ENCODE results near the gene SHROOM2. TPM values are rescaled to one million over a fixed set of nuclear protein-coding genes. Genes with fewer than 3 reads are reported as not detected.

The SHROOM2 gene
- total and polyA plus RNA-seq, 9 of the 15 experiments (the other 6 are each of a cell fraction or from before 2014, with no cell fraction given): not detected

- Histone ChIP-seq H3K9me3 (replicated peaks; ENCODE audit: control insufficient read depth, insufficient read depth, low read depth, low read length) (no peaks in the 10 kb centered on the region), H3K79me2 (ENCODE audit: control insufficient read depth, insufficient read depth, low read length) (no peaks in the 10 kb centered on the region), H3K27ac (ENCODE audit: extremely low read depth, low read depth, low read length) (no peak overlapping the region), H3K4me2 (ENCODE audit: insufficient read depth, low read length) (no peak overlapping the region), H3K27me3 (ENCODE audit: control insufficient read depth in 2 of 2, insufficient read depth in 2 of 2, low read length in 2 of 2) (peaks cover 2 to 8% of the 10 kb centered on the region in 2 experiments; a peak in 3 of 5 replicates), H2AFZ (ENCODE audit: low read depth, low read length) (no peak overlapping the region), H3K36me3 (ENCODE audit: control insufficient read depth, insufficient read depth, low read length) (no peaks in the 10 kb centered on the region), H3K9ac (ENCODE audit: insufficient read depth in 1 of 2, low read depth in 2 of 2, low read length in 2 of 2) (no peak overlapping the region), H3K9me1 (ENCODE audit: control insufficient read depth, insufficient read depth, low read length) (no peaks in the 10 kb centered on the region), H3K4me1 (replicated peaks in 1 of 2; ENCODE audit: control insufficient read depth in 2 of 2, insufficient read depth in 2 of 2, low read length in 2 of 2) (no peaks in the 10 kb centered on the region), H3K4me3 (no peak overlapping the region), H4K20me1 (replicated peaks; ENCODE audit: control insufficient read depth, insufficient read depth, low read length) (no peaks in the 10 kb centered on the region)
- FAIRE-seq (no peak), DNase-seq (ENCODE audit: extremely low read depth in 1 of 4, low spot score in 3 of 4) (no peak), ATAC-seq (no peak)
- TF ChIP-seq E2F5 (CRISPR knock-in tag; IDR thresholded peaks at IDR 0.05) (no peak), ZEB2 (IDR thresholded peaks at IDR 0.05) (no peak), SMARCB1 (IDR thresholded peaks at IDR 0.05; ENCODE audit: insufficient read length, low read depth) (no peak), RUNX1 (IDR thresholded peaks at IDR 0.05; ENCODE audit: low read depth) (no peak), SMARCC2 (IDR thresholded peaks at IDR 0.05; ENCODE audit: low read depth) (no peak), MAZ (CRISPR knock-in tag; conservative IDR thresholded peaks at IDR 0.05 in 1 of 2, IDR thresholded peaks at IDR 0.05 in 1 of 2) (no peak), EP300 (IDR thresholded peaks at IDR 0.05; ENCODE audit: low read length) (no peak), POLR2AphosphoS2 (IDR thresholded peaks at IDR 0.05; ENCODE audit: low read length) (no peak), ZNF785 (CRISPR knock-in tag; IDR thresholded peaks at IDR 0.05) (no peak), HOXB6 (CRISPR knock-in tag; IDR thresholded peaks at IDR 0.05; ENCODE audit: borderline replicate concordance) (no peak), FOXP1 (CRISPR knock-in tag; IDR thresholded peaks at IDR 0.05) (no peak)
- ChIA-PET CTCF (ENCODE audit: low intra/inter-chr PET ratio) (interaction anchor here (0.7 to 4.0 kb wide), 2 partner anchors 247 to 1881 kb away, joined by 3 to 42 read pairs; no protein-coding TSS in a partner anchor), POLR2A (no interaction called here)
- no TSS peak for BruUV-seq (replicated peaks)
- intact Hi-C loops (cut with micrococcal nuclease): no loop called here
- in situ Hi-C loops (cut with MboI): no loop called here
- 0% methylated on average over 1 of the region's 1 CpG for WGBS (ENCODE audit: insufficient coverage, low coverage, missing lambda C conversion rate)
Observed at GRCh38 chrX:9871701-9872268, 85.6 kb downstream of the SHROOM2 start.
